DMS153 treated with DMSO at 0.1 percent for 48 hours (cell line): ENCODE results near the gene NSG1.
A peak's percentile ranks its signal among the peaks of the same experiment; 100 is the strongest.

ENCODE experiments used
- DNase-seq: peaks from one replicate; lab custom pipeline; 2025; ENCODE audit not compliant: unreplicated experiment; lab: John Stamatoyannopoulos, UW

NSG1 gene

DNA sequence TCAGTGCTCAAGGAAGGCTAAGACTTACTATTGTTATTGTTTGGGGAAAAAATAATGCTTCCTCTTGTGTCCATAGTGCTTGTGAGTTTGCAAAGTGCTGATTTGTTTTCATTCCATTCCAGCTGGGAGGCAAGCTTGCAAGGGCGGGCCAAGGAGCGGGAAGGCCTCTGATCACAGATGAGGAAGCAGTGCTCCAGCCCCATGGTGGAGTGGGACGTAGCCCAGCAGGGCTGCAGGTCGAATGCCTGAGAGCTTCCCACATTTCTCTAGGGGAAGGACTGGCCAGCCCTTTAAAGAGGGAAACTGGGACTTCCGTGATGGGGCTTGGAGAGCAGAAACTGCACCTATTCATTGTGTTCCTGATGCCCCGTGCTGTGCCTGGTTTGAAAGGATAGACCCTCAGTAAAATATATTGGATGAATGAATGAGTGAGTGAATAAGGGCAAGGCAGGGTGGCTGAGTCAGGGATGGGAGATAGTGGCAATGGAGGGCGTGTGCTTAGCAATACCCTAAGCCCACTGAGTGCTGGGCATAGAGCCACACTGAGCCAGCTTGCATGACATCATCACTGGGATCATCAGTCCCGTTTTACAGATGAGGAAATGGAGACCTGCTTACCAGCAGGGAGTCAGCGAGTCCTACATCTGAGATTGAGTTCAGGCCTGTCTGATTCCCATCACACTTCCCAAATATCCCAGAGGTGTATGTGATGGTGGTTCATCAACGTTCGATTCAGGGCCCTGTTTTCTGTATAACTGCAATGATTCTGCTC lies 17.9 kb upstream of the NSG1 start:
- no peak for DNase-seq

DNA sequence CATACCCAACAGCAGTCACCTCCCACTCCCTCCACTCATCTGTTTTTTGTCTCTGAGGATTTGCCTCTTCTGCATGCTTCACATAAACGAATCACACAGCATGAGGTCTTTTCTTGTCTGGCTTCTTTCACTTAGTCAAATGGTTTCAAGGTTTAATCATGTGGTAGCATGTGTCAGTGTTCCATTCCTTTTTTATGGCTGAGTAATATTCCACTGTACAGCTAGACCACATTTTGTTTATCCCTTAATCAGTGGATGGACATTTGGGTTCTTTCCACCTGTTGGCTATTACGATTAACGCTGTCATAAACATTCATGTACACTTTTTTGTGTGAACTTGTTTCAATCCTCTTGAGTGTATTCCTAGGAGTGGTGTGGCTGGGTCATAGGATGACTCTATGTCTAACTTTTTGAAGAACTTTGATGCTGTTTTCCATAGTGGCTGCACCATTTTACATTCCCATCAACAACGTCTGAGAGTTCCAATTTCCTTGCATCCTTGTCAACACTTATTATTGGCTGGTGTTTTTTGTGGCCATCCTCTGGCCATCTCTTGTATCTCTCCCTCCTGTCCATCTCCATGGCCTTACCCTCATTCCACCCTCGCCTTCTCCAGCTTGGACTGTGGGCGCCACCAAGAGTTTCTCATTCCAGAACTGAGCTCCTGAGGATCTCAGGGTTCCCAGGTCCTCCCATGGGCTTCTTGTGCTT lies 12.4 kb upstream of the NSG1 start:
- DNase-seq, result no peak

DNA sequence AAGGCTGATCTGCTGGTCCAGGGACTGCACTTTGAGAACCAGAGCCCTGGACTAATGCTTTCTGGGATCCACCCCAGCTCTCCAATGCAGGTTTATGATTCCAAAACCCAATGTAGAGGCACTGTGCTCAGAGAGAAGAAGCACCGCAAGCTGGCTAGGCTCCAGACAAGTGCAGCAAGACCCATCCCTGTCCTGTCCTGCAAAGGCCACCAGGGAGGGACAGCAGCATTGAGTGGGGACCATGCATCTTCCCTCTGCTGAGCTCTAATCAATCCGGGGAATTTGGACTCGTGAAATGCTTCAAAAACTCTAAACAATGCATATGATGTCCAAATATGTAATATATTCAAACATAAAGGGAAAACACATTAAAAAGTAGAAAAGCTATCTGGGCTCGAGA lies 10.8 kb upstream of the NSG1 start:
- DNase-seq, result no peak

DNA sequence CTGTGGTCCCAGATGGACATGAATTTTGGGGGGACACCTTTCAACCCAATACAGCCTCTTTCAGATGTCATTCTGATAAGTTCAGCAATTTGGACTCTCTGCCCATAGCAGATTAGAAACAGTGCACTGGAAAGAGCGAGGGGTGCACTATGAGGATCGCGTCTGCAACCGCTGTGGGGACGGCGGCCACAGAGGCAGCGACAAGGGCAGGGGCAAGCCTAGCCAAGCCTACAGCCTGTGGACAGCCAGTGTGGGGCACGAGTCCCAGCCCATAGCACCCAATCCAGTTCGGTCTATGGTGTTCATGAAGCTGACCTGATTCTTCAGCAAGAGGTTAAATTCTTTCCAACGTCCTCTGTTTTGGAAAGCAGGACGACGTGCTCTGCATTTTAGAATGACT lies 9.7 kb upstream of the NSG1 start:
- no peak for DNase-seq

DNA sequence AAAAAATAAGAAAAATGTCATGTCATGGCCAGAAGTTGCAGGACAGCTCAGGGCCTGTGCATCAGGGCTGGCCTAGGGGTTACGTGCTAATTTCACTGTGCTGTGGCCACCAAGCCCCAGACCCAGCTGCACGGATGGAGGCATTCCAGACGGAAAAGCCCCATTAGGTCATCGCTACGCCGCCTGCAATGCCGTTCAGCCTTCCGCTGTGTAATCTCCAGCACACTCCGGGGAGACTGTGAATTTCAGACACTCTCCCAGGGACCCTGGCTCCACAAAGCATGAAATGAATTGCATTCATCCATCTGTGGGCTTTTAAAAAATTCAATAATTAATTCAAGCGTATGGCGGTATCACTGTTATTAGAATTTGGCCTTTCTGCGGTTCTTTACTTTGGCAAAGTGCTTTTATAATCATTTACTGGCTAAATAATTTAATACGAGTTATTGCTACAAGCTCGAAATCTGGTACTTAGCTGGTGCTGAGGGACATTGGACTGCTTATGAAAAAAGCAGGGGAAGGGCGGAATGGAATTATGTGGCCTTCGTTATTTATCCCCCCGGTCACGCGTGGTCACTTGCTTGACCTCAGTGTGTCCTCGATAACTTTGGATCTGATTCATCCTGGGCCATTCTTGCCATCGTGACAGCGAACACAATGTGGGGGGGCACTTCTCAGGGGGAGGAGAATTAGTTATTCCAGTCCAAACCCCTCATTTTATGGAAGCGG lies 9.0 kb upstream of the NSG1 start:
- no peak for DNase-seq

DNA sequence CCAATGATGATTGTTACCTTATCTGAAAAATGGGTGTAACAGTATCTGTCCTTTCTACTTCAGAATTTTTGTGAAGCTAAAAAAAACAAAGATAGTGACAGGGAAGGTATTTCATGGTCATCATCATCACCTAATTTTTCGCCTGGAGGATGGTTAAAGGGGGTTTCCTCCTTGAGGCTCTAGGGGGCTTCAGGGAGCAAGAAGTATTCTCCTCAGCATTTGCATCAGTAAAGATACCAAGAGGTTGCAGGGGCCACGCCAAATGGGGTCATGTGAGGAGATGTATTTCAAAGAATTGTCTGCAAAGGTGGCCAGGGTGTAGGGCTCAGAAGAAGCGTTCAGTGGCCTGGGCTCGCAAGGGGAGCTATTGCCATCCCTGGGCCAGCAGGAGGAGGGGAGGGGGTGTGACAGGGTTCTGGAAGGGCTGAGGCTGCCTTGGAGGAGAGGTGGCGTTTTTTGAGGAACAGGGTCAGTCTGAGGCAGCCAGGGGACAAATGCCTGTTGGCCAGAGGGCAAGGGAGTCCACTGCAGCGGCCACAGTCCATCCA lies 7.3 kb upstream of the NSG1 start:
- no peak for DNase-seq

DNA sequence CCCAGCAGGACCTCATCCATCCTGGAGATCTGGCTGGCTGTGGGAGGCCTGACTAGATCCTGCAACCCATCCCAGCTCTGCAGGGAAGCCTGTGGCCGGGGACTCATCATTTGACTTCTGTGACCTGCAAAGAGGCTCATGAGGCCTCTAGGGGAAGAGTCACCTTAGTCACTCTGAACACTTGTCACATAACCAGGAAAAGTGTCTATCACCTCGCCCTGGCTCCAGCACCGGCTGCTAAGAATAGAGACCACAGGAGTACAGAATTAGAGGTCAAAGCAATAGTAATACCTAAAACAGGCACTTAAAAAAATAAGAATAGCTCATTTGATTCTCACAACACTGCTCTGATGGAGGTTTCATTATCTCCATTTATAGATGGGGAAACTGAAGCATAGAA lies 3.8 kb upstream of the NSG1 start:
- DNase-seq, result no peak

DNA sequence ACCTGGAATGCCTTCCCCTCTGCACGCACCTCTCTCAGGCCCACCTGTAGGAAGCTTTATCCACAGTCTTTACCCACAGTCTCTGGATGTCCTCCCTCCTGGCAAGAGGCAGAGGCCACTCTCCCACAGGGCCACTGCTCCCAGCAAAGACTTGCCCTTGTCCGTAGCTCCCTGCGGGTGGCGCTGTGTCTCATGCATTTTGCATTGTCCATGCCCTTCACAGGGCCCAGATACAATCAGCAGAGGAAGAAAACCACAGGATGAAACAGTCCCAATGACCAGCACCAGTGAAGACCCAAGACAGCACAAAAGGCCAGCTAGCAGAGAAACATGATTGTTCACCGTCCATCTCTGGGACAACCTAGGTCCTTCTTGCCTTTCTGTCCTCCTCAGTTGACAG lies 2.1 kb upstream of the NSG1 start:
- DNase-seq, result no peak

DNA sequence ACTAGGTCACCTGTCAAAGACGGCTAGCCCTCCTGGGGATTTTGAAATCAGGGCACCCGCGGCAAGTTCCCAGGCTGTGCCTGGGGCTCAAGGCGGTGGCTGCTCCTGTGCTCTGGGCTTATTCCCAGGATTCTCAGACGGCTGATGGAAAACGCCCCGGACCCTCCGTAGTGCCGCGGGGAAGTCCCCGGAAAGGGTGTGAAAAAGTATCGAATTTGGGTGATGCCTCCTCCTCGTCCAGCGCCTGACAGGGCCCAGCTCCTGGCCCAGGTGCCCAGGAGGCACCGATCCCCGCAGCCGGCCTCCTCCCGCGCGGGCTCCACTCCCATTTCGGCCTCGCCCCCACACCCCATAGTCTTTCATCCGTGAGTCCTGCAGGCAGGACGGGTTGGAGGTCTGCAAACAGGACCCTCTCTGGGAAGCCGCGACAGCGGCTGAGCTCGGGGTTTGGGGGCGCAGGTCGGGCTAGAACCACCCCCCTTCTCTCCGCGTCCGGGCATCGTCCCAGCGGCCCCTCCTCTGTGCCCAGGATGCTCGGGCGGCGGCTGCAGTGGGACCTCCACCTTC lies 1.1 kb upstream of the NSG1 start:
- DNase-seq, result no peak

DNA sequence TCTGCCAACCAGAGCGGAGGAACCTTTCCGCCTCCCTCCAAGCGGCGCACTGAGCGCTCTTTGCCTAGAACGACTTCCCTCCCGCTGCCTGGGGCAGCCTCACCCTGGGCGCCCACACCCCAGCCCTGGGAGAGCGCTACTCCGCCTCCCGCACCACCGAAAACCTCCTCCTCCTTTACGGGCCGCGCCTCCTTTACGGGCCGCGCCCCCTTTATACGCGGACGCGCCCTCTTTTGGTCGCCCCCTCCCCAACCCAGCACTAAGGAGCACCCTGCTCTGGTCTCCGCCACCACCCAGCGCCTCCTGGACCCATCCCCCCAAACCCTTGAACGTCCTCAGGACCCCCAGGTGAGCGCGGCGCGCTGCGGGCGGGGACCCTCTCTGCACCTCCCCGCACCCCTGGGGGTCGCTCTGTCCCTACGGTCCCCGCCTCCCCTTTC lies 586 bp upstream of the NSG1 start:
- no peak for DNase-seq

DNA sequence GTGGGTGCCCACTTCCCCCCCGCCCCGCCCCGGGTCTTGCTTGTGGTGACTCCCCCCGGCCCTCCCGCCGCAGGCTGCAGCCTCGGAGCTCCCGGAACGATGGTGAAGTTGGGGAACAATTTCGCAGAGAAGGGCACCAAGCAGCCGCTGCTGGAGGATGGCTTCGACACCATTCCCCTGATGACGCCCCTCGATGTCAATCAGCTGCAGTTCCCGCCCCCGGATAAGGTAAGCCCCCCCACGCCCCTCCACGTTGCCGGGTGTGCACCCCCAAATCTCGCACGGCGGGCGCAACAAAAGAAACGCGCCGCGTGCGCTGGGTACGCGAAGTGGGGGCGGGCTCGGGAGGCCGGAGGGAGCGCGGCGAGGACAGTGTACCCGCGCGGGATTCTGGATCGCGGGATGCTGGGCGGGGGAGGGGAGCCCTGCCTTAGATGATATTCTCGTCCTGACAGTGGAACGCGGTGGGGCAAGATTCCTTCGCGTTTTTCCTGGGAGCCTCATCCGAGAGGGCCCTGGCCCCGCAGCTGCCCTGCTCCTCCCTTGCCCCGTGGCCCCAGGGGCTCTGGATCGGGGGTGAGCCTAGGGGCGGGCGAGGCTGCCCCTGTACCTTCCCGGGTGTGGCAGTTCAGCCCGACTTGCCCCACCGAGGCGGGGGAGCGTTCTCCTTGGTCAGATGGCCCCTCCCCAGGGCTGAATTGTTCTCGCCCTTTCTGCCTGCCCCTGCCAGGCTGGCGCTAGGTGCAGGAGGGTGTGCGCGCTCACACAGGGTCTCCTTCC lies 819 bp downstream of the NSG1 start:
- DNase-seq, result no peak

DNA sequence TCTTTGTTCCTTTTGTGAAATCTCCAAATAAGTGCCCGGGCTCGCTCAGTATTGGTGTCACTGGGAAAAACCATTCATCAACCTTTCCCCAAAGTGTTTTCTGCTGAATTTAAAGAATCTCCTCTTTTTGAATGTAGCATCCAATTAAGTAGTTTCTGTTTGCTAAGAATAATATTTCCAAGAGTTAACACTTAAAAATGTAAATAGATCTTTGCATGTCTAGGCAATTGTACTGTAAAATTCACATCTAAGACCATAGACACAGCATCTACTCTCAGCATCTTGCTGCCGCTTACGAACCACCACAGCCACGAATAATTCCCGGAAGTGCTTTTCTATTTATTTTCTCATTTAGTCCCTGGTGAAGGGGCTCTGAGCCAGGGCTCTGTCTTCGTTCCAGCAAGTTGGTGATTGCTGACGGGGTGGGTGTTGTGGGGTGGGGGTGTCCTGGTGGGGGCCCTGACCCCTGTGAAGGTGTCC lies 1.4 kb downstream of the NSG1 start:
- peak; percentile 9 for DNase-seq

DNA sequence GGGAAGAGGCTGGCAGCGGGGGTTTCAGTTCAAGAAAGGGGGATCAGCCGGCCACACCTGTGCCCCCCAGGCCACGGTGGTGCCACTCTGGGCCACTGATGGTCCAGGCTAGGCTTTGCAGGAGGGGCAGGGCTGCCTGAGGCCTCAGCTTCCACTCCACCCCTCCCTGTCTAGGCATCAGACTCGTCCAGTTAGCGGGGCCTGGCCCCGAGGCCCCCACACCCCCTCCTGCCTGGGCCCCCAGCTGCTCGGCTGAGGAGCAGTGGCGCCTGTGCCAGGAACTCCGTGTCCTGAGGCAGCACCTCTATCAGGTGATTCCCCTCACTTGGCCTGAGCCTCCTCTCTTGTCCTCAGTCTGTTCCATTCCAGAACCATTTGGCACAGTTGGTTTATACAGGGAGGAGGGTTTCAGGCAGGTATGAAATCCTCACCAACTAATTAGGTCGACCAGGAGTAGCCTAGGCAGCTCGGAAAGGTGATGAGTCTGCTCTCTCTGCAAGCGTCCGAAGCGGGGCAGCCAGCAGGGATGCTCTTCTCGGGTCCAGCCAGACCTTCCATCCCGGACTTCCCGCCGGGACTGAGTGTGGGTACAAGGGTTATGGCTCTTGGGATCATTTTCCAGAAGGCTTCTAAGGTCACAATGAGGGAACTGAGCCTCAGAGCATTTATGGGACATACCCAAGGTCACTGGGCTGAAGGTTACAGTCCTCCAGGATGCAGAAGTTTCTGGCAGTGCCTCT lies 2.1 kb downstream of the NSG1 start:
- no peak for DNase-seq

DNA sequence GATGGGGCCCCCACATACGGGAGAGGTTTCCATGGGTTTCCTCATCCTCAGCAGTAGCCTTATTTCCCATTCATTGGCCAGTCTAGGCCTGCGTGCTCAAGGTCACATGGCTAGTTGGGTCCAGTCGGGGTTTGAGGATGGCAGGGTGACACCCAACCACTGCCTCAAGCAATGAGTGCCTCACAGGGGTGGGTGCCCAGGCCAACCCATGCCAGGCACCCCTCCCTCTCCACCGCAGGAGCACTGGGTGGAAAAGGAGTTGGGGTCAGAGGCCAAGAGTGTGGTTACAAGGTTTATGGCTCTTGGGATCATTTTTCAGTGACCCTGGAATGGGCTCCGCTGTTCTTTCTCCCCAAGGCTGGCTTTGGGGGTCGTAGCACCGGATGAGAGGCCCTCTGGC lies 3.1 kb downstream of the NSG1 start:
- no peak for DNase-seq

DNA sequence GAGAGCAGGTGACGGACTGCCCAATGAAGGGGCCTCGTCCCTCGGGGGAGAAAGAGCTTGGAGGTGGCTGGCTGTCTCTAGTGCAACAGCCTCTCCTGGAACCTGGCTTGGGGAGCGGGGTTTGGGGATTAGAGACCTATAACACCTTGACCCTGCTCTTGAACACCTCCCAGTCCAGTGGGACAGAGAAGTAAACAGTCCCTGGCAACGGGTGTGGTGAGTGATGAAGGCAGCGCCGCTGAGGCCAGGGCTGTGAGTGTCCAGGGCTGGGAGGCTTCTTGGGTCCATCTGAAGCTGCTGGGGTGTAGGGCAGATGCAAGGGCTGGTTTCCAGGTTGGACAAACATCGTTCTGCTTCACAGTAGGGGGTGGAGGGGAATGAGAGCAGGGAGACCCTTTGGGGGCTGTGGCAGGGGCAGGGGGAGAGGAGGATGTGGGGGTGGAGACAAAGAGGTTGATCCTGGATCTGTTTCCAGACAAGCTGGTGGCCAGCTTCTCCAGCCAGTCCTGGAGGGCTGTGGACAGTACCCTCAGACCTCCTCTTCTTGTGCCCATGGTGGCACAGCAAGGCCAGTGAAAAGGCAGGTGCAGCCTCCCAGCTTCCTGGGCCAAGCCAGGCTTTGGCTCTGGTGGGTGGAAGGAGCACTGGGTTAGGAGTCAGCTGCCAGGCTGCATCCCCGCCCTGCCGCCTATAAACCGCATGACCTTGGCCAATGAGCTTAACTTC lies 3.8 kb downstream of the NSG1 start:
- DNase-seq, result no peak

DNA sequence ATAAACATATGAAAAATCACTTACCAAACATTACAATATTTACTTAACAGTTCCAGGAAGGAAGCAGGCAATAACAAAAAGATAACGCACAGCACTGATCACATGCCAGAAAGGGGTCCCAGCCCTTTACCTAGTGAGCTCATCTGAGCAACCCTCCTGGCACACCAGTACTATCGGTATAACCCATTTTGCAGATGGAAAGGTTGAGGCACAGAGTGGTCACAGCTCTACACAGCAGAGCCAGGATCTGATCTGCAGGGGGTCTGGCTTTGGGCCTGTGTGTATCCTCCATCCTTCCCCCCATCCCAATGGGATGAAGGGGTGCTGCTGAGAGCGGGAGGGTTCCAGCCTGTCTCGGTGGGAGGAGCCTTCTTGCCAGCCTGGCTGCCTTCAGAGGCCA lies 5.0 kb downstream of the NSG1 start:
- DNase-seq, result no peak

DNA sequence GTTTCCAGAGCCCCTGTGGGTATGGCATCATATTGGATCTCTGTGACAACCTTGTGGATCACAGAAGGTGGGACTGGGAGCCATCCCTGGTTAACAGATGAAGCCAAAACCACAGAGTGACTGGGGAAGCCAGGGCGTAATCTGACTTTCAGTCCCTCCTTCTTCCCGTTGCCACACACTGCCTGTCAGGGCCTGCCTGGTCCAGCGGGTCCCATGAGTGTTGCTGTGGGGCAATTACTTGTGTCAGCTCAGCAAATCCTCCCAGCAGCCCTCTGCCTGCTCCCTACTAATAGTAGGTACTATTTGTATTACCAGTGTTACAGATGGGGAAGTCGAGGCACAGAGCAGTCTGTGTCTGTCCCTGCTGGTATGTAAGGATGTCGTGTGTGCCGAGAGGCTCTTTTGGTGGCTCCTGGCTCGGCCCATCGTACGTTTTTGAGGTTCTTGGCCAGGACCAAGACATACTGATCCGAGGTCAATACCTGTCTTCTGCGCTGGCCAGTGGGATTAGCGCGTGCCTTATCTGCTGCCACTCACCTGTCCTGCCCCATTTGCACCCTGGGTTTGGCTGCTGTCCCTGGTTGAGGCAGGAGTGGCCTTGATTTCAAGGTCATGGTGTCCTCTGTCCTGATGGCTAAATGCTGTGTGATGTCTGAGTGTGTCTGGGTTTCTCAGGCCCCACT lies 5.7 kb downstream of the NSG1 start:
- no peak for DNase-seq

DNA sequence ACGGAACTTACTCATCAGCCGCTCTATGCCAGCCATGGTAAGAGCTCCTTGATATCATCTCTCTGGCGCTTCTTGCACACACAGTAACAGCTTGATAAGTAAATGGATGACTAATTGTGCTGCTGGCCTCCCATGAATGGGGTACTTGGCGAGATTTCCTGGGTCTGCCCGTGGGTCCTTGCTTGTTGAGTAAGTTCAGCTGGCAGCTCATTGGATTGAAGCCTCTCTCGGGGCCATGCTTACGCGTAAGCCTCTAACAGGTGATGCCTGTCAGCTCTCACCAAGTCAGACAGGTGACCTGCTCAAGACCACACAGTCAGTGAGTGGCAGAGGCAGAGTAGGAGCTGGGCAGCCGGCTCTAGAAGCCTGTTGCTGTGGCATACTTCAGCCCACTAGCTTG lies 7.7 kb downstream of the NSG1 start:
- DNase-seq, result no peak

DNA sequence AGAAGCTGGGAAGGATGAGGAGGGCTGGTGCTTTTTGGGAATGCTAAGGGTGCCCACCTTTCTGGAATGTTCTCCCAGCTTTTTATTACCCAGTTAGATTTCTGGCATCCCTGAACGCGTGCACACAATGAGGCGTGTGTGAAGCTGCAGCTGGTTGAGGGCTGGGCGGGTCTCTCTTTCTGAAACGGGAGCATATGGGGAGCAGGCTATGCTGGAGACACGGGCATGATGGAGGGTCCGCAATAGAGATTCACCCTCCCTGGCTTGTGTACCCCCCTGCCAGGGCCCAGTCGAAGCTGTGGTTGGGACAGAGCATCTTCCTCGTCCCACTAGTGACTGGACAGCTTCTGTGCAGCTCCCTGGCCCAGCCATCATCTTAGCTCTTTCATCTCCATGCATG lies 8.5 kb downstream of the NSG1 start:
- no peak for DNase-seq
